Subcutaneous adipose tissue (tissue), 4 donors: Measurements from ENCODE around the gene OSBPL7. TPM values are rescaled to one million over a fixed set of nuclear protein-coding genes. Genes with fewer than 3 reads are reported as not detected.

Experiments
- CTCF ChIP-seq: fragments of 450-650 bp; IDR thresholded peaks from one replicate; pipeline ENCODE4 v1.5.1; 2016; ENCODE audit warnings: low read depth, mild to moderate bottlenecking, control low read depth, antibody characterized with exemption, moderate library complexity
- total RNA-seq, 4 donors: library from RNA; depleted of rRNA; stranded (reverse); fragments of >200 nt; gene quantifications; one replicate each; pipeline ENCODE4 v1.1.0, GENCODE V29; 2016

OSBPL7 gene
- total RNA-seq, 4 donors from 2014 or later, result 2.2 to 4.1 (median 2.5) TPM

GRCh38 chr17:47846716-47847340, 25.2 kb upstream of the OSBPL7 start:
- no peak for TF ChIP-seq CTCF

DNA sequence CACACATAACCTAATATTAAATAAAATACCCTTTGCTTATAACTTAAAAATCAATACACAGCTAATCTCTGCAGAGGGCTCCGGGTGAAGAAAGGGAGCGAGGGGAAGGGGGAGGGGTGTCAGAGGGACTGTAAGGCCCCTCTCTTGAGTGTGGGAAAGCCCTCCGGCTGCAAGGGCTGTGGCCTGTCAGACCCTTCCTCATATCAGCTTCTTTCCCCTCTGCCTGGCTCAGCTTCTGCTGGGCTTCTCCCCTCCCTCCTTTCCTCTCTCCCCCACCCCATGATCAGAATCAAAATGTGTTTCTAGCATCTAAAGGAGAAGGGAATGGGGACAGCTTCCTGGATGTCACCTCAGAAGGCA, 24.1 kb upstream of the OSBPL7 start:
- no peak for TF ChIP-seq CTCF

- no peak for TF ChIP-seq CTCF
Measured at GRCh38 chr17:47844814-47845715, 23.5 kb upstream of the OSBPL7 start.

DNA sequence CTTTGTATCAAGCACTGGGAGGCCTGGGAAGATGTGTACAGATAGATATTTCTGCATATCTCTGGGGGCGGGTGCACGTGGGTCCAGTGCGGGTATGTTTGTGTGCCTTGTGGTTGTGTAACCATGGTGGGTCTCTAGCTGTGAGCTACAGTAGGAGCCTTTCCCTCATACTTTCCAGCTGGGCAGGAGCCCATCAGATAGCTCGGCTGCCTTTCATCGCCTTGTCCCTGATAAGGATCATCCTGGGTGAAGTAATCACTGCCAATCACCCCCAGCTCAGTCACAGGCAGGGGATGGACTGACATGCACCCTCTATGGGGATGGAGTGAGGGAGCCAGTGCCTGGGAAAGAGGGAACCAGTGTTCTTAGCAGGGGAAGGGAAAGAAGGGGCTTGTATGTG, 22.6 kb upstream of the OSBPL7 start:
- no peak for TF ChIP-seq CTCF

DNA sequence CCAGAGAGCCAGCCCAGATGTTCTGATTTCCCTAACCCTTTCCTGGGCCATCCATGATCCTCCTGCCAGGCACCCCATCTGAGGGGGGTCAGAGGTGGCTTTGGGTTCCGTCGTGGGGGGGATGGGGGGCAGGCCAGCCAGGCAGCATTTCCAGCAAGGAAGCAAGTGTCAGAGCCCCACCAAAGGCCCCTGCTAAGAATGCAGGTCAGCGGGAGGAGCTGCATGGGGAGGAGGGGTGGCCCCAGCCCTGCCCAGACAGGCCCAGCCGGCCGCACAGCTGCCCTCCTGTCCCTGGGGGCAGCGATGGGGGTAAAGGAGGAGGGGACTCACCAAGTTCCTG, 21.8 kb upstream of the OSBPL7 start:
- TF ChIP-seq CTCF, result no peak

DNA sequence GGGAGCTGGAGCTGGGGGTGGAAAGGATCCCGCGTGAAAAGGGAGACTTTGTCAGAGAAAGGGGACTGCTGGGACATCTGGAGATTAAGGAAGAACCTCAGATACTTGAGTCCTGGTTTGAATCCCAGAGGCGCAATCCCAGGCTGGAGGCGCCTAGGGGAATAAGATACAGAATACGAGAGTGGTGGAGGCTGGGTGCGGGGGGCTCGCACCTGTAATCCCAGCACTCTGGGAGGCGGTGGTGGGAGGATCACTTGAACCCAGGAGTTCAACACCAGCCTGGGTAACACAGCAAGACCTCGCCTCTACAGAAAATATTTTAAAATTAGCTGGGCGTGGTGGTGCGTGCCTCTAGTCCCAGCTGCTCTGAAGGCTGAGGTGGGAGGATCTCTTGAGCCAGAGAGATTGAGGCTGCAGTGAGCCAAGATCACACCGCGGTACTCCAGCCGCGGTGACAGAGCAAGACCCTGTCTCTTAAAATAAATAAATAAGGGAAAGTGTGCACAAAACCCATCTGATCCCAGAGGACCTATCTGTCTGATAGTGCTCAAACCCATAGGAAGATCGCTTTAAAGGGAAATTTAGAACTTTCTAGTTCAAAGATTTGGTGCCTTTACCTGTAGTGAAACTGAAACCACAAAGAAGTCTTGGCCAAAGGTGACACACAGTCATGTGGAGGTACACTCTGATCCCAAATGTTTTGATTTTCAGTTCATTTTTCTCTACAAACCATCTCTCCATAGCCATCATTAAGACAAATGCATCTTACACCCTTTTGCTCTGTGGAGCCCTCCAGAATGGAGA, 20.1 kb upstream of the OSBPL7 start:
- TF ChIP-seq CTCF, result no peak
